HG03457 (cell line): ENCODE results near the gene GAL3ST3.
"Not testable (repeated sequence)": the region's sequence is repeated elsewhere in the genome, so short reads cannot be mapped to it uniquely, and the experiment has no call there.

ENCODE experiments used
- ATAC-seq: cut with Tn5 transposase; IDR thresholded peaks from one replicate; pipeline ENCODE4 v1.9.1; 2021; ENCODE audit warnings: moderate number of reproducible peaks; ENCODE audit not compliant: unreplicated experiment

The GAL3ST3 gene, protein sequence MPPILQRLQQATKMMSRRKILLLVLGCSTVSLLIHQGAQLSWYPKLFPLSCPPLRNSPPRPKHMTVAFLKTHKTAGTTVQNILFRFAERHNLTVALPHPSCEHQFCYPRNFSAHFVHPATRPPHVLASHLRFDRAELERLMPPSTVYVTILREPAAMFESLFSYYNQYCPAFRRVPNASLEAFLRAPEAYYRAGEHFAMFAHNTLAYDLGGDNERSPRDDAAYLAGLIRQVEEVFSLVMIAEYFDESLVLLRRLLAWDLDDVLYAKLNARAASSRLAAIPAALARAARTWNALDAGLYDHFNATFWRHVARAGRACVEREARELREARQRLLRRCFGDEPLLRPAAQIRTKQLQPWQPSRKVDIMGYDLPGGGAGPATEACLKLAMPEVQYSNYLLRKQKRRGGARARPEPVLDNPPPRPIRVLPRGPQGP

DNA sequence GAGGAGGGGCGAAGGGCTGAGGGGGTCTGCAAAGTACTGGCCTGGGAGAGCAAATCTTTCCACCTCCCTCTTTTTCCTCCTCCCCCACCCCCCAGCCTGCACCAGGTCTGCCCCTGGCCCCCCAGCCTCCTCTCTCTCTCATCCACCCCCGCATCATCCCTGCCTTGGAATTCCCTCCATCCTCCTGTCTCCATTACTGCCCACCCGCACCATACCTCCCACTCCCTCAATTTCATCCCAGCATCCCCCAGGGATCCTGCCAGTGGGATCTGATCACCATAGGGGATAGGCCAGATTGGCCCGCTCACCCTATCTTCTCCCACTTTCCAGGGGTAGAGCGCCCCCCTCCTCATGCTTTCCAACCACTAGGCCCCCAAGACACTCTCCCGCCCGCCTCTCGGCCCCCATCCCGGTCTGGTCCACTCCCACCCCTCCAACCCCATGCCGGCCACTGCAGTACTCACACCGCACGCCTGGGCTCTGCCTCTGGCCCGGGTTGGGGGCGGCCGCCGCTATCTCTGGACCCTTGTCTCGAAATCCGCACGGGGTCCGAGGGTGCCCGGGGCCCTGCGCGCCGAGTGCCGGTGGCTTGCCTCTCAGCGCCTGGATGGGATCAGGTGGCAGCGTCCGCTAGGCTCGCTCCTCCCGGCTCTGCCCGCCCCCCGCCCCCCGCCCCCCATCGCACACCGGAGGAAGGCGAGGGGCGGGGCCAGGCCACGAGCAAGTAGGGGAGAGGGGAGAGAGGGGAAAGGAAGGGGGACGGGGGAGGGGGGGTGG lies at the start of gene GAL3ST3:
Gene GAL3ST3, minus strand, starts transcription at position 615 of the 777 bp plus-strand sequence. CDS start 3,746 bp downstream, outside the sequence.
- ATAC-seq: no peak

DNA sequence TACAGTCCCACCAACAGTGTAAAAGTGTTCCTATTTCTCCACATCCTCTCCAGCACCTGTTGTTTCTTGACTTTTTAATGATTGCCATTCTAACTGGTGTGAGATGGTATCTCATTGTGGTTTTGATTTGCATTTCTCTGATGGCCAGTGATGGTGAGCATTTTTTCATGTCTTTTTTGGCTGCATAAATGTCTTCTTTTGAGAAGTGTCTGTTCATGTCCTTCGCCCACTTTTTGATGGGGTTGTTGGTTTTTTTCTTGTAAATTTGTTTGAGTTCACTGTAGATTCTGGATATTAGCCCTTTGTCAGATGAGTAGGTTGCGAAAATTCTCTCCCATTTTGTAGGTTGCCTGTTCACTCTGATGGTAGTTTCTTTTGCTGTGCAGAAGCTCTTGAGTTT lies 43.2 kb upstream of the GAL3ST3 start:
- not testable (repeated sequence) for ATAC-seq

DNA sequence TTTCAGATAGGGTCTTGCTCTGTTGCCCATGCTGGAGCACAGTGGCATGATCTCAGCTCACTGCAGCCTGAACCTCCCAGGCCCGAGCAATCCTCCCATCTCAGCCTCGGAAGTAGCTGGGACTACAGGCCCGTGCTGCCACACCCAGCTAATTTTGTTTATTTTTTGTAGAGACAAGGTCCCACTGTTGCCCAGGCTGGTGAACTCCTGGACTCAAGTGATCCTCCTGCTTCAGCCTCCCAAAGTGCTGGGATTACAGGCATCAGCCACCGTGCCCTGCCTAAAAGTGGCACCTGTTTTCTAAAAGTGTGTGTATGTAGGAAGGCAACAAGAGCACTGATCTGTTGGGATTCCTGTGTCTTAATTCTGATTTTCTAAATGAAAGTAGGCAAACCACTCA lies 41.3 kb upstream of the GAL3ST3 start:
- ATAC-seq: no peak

DNA sequence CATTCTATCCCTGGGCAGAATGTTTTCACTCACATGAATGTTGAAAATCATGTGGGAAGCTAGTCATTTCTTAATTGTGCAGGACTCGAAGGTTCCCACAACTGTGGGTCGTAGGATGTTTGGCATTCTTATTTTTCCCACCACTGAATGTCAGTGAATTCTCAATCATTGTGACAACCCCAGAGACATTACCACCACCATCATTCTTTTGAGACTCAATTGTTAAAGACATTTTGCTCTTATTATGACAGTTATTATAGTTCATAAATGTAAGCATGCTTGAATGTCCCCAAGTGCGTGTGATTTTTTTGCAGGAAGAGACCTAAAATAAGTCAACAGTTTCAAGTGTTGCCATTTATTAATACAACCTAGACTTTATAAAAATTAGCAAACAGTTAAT lies 40.1 kb upstream of the GAL3ST3 start:
- ATAC-seq: no peak

DNA sequence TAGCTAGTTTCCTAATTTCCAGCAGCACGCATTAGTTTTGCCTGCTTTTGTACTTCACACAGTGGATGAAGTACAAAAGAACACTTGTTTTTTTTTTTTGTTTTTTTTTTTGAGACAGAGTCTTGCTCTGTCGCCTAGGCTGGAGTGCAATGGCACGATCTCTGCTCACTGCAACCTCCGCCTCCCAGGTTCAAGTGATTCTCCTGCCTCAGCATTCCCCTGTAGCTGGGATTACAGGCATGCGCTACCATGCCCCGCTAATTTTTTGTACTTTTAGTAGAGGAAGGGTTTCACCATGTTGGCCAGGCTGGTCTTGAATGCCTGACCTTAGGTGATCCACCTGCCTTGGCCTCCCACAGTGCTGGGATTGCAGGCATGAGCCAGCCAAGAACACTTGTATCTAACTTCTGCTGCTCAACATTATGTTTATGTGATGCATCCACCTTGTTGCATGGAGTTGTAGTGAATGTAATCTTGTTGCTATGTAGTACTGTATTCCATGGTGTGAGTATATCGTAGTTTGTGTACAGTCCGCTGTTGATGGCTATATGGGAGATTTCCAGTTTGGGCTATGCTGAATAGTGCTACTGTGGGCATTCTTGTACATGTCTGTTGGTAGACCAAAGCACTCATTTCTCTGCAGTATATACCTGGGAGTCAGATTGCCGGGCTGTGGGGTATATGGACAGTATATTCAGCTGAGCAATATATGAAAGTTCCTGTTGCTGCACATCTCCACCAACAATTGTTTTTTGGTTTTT lies 38.4 kb upstream of the GAL3ST3 start:
- no peak for ATAC-seq

DNA sequence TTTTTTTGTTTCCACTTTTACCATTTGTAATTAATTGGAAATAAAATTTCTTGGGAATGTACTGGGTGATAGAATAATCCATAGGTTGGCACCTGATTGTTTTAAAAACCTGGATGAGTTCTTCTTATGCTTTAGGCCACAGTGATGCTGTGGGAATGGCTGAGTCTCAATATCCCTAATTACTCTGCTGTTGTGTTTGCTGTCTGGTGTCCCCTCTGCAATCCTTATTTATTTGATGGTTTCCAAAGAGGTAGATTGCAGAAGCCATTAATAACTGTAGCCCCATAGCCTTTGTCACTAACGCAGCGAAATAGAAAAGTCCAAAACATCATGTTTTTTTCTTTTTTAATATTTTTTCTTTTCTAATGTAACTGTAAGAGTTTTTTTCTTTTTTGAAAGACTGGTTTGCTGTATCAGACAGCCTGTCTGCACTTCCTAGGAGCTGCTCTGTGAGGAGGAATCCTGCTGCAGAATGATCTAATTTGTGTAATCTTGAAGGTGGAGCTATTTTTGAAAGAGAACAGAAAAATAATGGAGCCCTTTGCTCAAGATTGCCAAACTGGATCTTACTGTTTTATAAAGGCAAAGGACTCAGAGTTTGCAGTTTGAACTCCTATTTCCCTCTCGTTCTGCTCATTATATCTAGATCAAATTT lies 36.0 kb upstream of the GAL3ST3 start:
- ATAC-seq: no peak

DNA sequence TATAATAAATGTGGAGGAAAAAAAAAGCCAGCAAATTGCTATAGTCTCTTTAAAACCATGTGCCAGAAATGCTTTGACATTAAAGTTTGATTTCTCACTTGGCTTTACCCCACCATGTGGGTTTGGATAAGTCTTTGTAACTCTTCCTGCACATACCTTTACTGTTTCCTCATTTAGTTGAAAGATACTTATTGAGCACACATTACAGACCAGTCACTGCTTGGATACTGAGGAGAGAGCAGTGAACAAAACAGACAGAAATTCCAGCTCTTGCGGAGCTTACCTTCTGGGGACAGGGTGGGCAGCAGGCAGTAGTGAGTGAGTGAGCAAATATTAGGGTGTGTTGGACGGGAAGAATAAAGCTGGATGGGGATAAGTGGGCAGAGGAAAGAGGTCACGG lies 34.8 kb upstream of the GAL3ST3 start:
- ATAC-seq: no peak

DNA sequence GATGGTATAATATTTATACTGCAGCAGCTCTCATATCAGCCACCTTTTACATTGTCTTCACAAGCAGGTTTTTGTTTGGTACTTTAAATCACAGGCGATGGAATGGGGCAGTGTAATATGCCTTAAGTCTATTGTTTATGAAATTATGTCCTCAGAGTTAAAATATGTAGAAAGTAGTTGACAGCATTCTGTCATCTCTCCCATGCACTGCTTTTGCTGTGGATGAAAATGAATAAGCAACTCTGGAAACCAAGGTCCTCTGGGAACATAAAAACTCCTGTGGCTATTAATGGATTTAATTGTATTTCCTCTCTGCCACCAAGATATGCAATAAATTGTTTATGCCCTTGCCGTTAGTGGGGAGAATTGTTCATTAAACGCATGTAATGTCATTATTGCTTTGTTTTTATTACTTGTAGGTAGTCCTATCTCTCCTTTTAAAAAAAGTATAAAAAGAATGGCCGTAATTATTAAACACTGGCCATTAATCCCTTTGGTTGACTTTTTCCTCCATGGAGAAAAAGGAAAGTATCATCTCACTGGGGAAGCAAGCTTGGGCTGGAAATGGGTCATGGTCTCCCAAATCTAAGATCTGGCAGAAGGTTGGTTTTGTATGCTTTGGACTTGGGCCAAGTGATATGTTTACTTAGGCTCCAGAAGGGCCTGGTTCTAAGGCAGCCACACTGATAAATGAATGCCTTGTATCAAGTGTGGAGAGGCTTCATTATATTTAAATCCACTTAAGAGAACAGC lies 34.2 kb upstream of the GAL3ST3 start:
- ATAC-seq: no peak

DNA sequence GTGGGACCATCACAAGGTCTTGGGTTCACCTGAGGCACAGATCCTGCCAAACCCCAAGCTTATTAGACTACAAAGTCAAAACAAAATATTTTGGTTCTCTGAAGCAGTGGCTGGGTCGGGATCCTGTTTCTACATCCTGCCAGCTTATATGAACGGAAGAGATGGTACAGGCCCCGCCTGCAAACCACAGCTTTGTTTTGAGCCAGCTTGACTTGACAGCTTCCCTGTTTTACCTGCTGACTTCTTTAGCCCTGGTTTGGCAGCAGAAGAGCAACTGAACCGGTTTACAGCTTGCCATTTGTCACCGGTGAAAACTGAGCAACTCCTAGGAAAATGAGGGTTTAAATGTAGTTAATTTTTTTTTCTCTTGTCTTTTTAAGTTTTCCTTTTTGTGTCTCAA lies 32.5 kb upstream of the GAL3ST3 start:
- no peak for ATAC-seq

DNA sequence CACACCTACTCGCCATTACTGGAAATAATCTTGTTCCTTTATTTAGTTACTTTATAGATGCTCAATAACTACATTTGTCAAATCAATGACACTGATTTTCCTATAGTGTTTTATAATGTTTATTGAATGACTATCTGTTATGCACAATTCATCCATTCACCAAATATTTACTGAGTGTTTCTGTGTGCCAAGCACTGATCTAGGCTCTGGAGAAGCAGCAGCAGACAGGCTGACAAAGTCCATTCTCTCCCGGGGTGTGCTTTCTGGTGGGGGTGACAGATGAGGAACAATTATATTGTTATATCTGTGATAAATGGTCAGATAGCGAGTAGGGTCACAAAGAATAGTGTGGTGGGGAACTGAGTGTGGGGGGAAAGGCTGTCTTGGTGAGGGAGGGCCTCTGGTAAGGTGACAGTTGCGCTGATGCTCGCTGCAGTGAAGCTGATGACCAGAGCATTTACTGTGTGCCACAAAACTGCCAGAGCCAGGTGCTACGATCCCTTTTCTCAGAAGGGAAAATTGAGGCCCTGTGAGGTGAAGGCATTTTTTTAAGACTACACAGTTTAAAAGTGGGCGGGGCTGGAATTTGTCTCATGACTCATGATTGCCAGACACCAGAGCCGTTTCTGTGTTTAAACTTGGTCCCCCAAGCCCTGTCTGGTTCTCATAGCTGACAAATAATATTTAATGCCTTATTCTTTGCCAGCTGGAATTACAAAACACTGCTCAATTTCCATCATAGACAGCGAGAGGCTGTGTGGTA lies 31.3 kb upstream of the GAL3ST3 start:
- ATAC-seq: no peak

DNA sequence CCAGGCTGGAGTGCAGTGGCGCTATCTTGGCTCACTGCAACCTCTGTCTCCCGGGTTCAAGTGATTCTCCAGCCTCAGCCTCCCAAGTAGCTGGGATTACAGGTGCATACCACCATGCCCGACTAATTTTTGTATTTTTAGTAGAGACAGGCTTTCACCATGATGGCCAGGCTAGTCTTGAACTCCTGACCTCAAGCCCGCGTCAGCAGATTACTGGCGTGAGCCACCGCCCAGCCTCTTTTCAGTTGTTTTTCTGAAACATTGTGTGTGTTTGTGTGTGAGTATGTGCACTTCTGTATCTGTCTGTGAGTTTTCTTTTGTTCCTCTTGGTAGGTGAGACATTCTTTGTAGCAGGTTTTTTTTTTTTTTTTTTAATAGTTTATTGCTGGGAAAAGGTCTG lies 30.0 kb upstream of the GAL3ST3 start:
- ATAC-seq: not testable (repeated sequence)

DNA sequence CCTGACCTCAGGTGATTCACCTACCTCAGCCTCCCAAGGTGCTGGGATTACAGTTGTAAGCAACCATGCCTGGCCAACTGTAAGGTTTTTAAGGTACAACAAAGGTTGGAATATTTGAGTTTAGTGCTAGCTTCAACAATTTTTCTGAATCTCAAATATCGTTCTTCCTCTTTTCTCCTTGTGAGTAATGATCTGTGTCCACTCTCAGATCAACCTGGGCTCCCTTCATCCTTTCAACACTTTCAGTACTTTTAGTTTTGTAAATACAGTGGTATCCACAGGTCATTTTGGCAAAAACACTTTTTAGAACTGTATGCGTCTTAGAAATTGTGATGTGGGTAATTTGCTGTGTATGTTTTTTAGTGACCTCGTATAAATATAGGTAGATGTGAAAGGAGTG lies 29.0 kb upstream of the GAL3ST3 start:
- no peak for ATAC-seq

DNA sequence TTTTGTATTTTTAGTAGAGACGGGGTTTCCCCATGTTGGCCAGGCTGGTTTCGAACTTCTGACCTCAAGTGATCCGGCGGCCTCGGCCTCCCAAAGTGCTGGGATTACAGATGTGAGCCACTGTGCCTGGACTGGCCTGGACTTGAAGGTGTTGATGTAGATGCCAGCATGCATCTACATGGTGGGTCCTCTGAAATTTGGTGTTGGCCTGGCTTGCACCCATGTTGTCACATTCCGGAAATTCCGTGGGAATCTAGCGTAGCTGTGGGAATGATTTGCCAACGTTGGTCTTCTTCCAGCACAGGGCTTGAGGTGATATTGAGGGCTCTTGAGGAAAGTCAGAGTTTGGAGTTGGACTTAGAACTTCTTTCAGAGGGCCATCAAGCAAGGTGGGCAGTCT lies 27.6 kb upstream of the GAL3ST3 start:
- ATAC-seq: no peak

DNA sequence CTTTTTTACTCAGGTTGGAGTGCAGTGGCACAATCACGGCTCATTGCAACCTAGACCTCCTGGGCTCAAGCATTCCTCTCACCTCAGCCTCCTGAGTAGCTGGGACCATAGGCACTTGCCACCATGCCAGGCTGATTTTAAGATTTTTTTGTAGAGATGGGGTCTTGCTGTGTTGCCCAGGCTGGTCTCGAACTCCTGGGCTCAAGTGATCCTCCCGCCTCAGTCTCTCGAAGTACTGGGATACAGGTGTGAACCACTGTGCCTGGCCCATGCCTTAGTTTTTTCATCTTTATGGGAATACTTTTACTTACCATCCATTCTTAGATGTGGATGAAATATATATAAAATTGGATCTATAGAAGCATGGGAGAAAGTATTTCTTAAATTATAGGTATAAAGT lies 26.3 kb upstream of the GAL3ST3 start:
- ATAC-seq: no peak

DNA sequence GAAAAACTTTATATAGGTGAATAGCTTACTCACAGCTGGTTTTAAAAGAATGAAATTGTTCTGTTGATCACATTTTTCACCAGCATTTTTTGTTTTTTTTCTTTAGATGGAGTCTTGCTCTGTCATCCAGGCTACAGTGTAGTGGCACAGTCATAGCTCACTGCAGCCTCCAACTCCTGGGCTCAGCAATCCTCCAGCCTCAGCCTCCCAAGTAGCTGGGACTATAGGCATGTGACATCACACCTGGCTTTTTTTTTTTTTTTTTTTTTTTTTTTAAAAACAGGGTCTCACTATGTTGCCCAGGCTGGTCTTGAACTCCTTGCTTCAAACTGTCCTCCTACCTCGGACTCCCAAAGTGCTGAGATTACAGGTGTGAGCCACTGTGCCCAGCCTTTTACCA lies 24.7 kb upstream of the GAL3ST3 start:
- no peak for ATAC-seq

DNA sequence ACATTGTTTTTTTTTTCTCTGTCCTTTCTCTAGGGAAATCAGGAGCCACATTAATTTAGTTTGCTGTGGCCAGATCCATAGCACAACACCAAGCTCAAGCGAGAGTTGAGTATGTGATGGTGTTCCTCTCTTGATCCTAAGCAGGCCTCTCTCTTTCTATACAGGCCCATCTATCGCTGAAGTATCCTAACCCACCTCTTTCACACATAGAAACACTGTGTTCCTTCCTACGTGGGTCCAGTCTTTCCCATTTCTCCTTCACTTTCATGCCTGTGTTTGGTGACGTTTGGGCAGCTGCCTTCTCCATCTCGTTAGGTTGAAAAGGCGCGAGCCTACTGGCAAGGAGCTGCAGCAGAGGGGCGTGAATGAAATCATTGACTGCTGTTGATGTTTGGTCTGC lies 23.6 kb upstream of the GAL3ST3 start:
- no peak for ATAC-seq

DNA sequence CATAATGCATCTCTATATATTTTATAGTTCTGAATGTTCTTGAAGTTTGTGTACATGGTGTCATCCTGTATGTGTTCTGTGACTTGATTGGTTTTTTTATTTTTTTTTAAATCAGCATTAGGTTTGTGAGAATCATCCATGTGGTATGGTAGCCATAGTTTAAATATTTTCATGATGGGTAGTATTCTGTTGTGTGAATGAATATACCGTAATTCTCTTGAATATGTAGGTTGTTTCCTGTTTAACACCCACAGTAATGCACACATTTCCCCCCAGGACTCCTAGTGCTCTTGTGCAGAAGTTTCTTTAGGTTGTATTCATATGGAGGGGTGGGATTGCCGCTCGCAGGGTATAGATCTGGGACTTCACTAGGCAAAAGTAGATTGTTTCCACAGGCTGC lies 23.1 kb upstream of the GAL3ST3 start:
- ATAC-seq: no peak

DNA sequence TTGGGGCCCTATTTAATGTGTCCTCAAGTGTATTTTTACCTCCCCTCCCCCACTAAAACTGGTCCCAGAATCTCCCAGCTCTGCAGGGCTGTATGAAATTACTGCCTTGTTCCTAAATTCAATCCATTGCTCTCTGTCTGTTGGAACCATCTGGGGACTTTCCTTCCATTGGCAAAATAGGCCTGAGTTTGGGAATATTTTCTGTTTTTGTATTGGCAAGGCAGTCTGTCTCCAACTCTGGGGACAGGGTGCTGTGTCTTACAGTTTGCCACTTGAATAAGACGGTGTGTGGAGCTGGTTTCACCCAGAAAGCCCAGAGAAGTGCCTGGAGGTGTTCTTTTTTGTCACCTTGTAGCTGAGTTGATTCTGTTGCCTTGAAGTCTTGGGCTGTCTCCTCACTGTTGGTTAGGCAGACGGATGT lies 22.4 kb upstream of the GAL3ST3 start:
- no peak for ATAC-seq

DNA sequence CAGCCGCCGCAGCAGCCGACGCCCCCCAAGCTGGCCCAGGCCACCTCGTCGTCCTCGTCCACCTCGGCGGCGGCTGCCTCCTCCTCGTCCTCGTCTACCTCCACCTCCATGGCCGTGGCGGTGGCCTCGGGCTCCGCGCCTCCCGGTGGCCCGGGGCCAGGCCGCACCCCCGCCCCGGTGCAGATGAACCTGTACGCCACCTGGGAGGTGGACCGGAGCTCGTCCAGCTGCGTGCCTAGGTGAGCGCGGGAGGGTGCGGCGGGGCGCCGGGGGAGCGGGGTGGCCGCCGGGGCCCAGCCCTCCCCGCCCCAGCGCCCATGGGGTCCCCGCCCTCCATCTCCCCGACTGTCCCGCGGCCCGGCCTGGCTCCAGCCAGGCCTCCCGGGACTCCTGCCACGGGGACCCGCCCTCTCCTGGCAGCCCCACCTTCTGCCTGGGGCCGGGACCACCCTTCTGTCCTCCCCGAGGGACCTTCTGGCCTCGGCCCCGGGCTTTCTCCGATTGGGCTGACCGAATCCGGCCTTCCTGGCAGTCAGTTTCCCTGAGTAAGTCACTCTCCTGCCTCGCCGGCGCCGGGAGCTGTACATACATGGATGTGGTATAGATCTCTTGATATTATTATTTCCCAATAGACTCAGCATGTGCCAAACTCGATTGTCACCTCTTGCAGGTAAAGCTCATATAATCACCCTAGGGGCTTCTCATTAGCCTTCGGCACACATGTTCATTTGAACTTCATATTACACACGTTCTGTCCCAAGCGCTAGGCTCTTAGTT lies 21.8 kb upstream of the GAL3ST3 start:
- peak; percentile 5 for ATAC-seq
